ENCODE measurements around the gene EFCAB6. TPM values are rescaled to one million over a fixed set of nuclear protein-coding genes. Genes with fewer than 3 reads are reported as not detected.

The EFCAB6 gene
- total and polyA plus RNA-seq, 9 of the 15 experiments (the other 6 are each of a cell fraction or from before 2014, with no cell fraction given), result 0.06 TPM; not detected in 8

DNA sequence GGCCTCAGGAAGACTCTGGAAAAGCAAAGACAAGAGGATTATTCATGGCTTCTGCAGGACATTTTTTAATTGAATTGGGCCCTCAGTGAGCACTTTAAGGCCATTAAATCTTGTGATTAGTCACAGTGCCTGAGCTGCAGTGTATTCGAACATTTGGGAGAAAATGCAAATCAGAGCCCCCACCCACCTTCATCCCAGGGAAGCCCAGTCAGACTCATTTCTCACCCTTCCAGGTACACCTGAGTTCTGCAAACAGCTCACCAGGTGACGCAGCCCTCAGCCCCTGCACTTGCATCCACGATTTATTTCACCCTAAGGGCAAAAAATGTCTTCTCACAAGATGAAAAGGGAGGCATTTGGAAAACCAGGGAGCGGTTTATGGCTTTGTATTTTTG is 271.6 kb downstream of the EFCAB6 start:
- H2AFZ ChIP-seq (ENCODE audit: low read depth, low read length), result no peak overlapping the region
- H4K20me1 ChIP-seq (replicated peaks; ENCODE audit: control insufficient read depth, insufficient read depth, low read length), result no peaks in the 10 kb centered on the region
- H3K9me1 ChIP-seq (ENCODE audit: control insufficient read depth, insufficient read depth, low read length), result no peaks in the 10 kb centered on the region
- no peak for ATAC-seq
- in situ Hi-C loops (cut with MboI) (no loop called here), intact Hi-C loops (cut with micrococcal nuclease) (no loop called here)
- no peaks in the 10 kb centered on the region for H3K36me3 ChIP-seq (ENCODE audit: control insufficient read depth, insufficient read depth, low read length)
- no peak overlapping the region for H3K4me2 ChIP-seq (ENCODE audit: insufficient read depth, low read length)
- H3K9me3 ChIP-seq (replicated peaks; ENCODE audit: control insufficient read depth, insufficient read depth, low read depth, low read length), result no peaks in the 10 kb centered on the region
- ChIA-PET POLR2A (no interaction called here), CTCF (ENCODE audit: low intra/inter-chr PET ratio) (interaction anchor here (0.6 kb wide), 1 partner anchor 179 kb away, joined by 3 read pairs; no protein-coding TSS in a partner anchor)
- no peaks in the 10 kb centered on the region for H3K79me2 ChIP-seq (ENCODE audit: control insufficient read depth, insufficient read depth, low read length)
- 0% methylated on average over 4 of the region's 4 CpGs for WGBS (ENCODE audit: insufficient coverage, low coverage, missing lambda C conversion rate)
- no peak overlapping the region for H3K27ac ChIP-seq (ENCODE audit: extremely low read depth, low read depth, low read length)
- FAIRE-seq, result no peak
- no TSS peak for BruUV-seq (replicated peaks)
- H3K9ac ChIP-seq (ENCODE audit: insufficient read depth in 1 of 2, low read depth in 2 of 2, low read length in 2 of 2), result no peak overlapping the region
- no peak for DNase-seq (ENCODE audit: extremely low read depth in 1 of 4, low spot score in 3 of 4)
- no peak overlapping the region for H3K4me3 ChIP-seq
- TF ChIP-seq SIN3A (IDR thresholded peaks at IDR 0.05; ENCODE audit: borderline replicate concordance in 2 of 2, control insufficient read depth in 1 of 2, low read depth in 2 of 2, low read length in 2 of 2) (no peak), CREM (IDR thresholded peaks at IDR 0.05; ENCODE audit: low read depth) (no peak), NCOA1 (IDR thresholded peaks at IDR 0.05; ENCODE audit: low read depth) (no peak), GTF2A2 (tag; IDR thresholded peaks at IDR 0.05) (no peak), ZBTB43 (CRISPR knock-in tag; IDR thresholded peaks at IDR 0.05) (no peak), ZNF263 (CRISPR knock-in tag; IDR thresholded peaks at IDR 0.05; ENCODE audit: borderline replicate concordance) (no peak), CHCHD3 (CRISPR knock-in tag; IDR thresholded peaks at IDR 0.05) (no peak), MTA1 (IDR thresholded peaks at IDR 0.05; ENCODE audit: borderline replicate concordance) (no peak), ZNF253 (CRISPR knock-in tag; conservative IDR thresholded peaks at IDR 0.05) (no peak), TCF7L2 (IDR thresholded peaks at IDR 0.05; ENCODE audit: low read depth, low read length) (no peak), PHF8 (IDR thresholded peaks at IDR 0.05; ENCODE audit: borderline replicate concordance, low read length) (no peak), NFE2L1 (tag; IDR thresholded peaks at IDR 0.05; ENCODE audit: borderline replicate concordance, low read depth) (no peak), DIDO1 (tag; IDR thresholded peaks at IDR 0.05; ENCODE audit: low read depth) (no peak), SREBF2 (CRISPR knock-in tag; IDR thresholded peaks at IDR 0.05) (no peak), E2F1 (CRISPR knock-in tag; IDR thresholded peaks at IDR 0.05) (no peak)
- TF ChIP-seq, protein P1, sequence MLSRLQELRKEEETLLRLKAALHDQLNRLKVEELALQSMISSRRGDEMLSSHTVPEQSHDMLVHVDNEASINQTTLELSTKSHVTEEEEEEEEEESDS (CRISPR knock-in tag; IDR thresholded peaks at IDR 0.05), result no peak
- no peaks in the 10 kb centered on the region for H3K4me1 ChIP-seq (replicated peaks in 1 of 2; ENCODE audit: control insufficient read depth in 2 of 2, insufficient read depth in 2 of 2, low read length in 2 of 2)
- no peaks in the 10 kb centered on the region; a peak in 1 of 5 replicates for H3K27me3 ChIP-seq (ENCODE audit: control insufficient read depth in 2 of 2, insufficient read depth in 2 of 2, low read length in 2 of 2)

All from K562 (cell line).